GM21786 (cell line): ENCODE measurements around the gene MRPL16.
"Not testable (repeated sequence)": the region's sequence is repeated elsewhere in the genome, so short reads cannot be mapped to it uniquely, and the experiment has no call there.

Experiments used
- ATAC-seq: cut with Tn5 transposase; IDR thresholded peaks from one replicate; pipeline ENCODE4 v1.9.1; 2021; ENCODE audit not compliant: unreplicated experiment

Gene MRPL16

DNA sequence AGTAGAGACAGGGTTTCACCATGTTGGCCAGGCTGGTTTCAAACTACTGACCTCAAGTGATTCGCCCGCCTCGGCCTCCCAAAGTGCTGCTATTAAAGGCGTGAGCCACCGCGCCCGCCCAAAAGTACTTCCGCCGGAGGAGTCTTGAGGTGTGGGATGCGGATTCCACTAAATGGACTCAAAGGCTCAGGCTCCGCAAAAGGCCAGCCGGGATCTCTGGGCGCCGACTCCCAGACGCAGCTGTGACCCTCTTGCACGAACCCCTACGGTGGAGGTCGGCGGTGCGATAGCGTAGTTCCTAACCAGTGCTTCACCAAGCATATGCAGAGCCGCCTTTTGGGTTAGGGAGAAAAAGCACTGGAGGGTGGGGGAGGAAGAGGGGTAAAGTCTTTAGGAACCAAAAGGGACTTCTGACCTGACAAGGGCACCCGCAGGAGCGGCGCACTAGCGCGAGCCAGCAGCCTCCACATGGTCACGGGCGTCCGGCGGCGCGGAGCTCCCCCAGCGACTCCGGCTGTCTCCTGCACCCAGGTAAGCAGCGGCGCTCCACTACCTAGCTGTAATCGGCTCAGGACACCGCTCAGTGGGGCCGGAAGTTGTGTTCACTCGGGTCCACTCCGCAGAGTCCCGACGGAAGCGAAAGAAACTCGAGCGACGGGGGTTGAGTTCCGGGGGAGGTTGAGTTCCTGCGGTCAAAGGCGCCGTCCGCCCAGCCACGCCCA lies at the start of gene MRPL16:
Gene MRPL16 (minus strand): TSS at position 590 of the 722 bp plus-strand sequence. CDS start 120 bp downstream, at position 470.
- peak; percentile 94 for ATAC-seq

DNA sequence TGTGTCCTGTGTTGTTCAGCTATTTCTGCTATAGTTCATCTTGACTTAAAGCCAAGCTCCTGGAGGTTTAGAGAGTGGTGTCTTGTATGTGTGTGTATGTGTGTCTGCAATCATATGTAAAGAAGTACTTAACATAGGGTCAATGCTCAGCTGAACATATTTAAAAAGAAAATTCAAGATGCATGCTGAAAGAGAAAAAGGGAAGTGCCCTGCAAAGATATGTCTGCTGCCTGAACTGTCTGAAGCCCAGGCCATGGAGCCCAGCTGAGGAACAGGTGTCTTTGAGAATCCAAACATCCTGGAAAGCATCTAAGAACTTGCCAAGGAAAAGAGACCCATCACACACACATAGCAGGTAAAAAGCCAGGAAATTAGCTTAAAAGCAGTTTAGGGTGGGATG lies 49.1 kb upstream of the MRPL16 start:
- ATAC-seq = no peak

DNA sequence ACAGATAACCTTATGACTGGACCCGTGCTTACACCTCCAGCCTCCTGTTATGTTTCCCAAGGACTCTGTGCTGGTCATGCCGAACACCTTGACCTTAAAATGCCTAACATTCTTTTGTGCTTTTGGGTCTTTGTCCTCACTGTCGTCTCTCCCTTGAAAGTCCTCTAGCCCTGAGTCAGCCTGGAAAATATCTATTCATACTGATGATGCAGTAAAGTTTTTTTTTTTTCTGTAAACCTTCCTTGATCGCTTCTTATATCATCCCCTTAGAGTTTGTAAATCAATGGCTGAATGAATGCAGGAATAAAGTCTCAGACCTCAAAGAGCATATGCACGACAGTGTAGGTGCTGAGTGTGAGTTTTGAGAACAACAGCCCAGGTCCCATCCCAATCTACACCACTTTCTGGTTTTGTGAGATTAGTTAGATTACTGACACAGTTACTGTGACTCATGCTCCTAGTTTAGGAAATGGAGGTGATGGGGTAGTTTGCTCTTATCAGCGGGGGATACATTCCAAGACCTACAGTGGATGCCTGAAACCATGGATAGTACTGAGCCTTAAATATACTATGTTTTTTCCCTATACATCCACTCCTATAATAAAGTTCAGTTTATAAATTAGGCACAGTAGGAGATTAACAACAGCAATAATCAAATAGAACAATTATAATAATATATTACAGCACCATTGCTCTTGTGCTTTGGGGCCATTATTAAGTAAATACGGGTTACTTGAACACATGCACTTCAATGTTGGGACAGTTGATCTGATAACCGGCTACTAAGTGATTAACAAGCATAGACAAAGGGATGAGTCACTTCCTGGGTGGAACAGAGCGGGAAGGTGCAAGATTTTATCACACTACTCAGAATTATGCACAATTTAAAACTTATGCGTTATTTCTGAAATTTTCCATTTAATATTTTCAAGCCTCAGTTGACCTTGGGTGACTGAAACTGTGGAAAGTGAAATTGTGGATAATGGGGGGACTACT lies 47.2 kb upstream of the MRPL16 start:
- ATAC-seq = no peak

DNA sequence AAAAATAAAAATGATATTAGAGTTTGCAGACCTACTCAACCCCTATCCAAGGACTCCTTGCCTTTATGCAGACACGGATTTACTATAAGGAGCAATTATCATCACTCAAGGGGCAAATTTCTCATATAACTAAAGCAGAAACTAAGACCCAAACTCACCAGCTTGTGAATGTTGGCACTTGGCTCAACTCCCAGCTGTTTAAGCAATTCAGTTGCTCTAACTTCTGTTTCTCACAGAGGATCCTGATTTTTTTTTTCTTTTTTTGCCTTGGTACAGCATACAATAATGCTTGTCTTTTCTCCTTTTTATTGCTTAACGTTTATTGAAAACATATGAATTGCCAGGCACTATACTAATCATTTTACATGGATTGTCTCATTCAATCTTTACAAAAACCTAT lies 44.3 kb upstream of the MRPL16 start:
- ATAC-seq = no peak

DNA sequence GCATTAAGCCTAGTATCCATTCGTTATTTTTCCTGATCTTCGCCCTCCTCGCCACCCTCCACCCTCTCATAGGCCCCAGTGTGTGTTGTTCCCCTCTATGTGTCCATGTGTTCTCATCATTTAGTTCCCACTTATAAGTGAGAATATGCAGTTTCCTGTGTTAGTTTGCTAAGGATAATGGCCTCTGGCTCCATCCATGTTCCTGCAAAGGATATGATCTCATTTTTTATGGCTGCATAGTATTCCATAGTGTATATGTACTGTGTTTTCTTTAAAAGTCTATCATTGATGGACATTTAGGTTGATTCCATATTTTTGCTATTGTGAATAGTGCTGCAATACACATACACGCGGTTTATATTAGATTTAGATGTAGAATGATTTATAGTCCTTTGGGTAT lies 40.8 kb upstream of the MRPL16 start:
- not testable (repeated sequence) for ATAC-seq

DNA sequence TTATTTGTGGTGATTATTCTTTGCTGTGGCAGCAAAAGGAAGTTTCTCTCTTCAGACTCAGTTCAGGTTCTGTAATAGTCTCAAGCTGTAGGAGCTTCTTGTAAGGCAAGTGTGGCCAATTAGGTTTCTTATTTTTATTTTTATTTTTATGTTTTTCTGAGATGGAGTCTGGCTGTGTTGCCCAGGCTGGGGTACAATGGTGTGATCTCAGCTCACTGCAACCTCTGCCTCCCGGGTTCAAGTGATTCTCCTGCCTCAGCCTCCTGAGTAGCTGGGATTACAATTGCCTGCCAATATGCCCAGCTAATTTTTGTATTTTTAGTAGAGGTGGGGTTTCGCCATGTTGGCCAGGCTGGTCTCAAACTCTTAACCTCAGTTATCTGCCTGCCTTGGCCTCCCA lies 39.0 kb upstream of the MRPL16 start:
- ATAC-seq = not testable (repeated sequence)

DNA sequence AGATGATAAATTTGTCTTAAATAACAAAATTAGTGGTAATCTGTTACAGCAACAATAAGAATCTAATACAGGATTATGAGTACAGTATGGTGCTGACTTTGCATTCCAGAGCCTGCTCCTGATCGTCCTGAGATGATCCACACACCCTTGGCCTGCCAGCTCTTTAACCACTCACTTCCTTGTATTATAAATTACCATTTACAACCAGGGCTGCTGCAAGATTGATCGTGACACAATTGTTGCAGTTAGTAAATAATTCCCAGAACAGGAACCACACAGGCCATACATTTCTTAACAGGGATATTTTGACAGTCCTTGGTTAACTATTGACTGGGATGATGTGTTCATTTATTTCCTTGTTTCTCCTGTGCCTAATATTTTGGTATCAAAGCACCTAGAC lies 38.6 kb upstream of the MRPL16 start:
- ATAC-seq = no peak

DNA sequence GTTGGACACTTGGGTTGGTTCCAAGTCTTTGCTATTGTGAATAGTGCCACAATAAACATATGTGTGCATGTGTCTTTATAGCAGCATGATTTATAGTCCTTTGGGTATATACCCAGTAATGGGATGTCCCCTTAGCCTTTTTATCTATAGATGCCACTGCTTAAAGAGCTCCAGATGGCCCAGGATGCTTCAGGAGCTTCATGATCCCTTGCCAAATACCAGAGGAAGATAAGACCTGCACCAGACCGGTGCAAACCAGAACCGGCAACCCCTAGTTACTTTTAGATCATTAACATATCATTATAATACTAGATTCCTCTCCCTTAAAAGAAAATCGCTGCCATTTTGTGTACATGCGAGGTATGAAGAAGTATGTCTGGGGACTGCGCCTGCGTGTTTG lies 37.9 kb upstream of the MRPL16 start:
- not testable (repeated sequence) for ATAC-seq

DNA sequence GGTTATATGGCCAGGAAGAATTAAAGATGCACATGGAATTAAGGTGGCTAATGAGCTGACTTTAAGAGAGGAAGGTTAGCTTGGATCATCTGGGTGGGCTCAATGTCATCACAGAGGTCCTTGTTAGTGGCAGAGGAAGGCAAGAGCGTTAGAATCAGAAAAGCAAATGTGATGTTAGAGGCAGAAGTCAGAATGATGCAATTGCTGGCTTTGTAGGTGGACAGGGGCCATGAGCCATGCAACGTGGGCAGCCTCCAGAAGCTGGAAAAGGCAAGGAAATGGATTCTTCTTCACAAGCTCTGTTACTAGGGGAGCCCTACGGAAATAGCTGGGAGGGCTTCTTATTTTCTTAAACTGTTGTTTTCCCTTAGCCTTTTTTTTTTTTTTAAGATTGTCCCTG lies 37.0 kb upstream of the MRPL16 start:
- no peak for ATAC-seq

DNA sequence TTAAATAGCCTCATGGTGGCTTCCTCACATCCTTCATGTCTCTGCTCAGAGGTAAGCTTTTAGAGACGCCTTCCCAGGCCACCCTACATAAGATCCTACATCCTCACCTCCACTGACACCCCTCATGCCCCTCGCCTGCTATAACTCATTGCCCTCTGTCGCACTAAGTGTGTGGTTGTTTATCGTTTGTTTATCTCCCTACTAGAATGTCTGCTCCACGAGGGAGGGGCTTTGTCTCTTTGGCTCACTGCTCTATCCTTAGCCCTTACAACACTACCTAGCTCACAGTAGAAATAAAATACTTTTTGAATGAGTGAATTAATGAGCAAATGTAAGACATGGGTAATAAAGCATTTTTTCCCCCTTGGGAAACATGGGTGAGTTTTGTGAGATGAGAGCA lies 36.0 kb upstream of the MRPL16 start:
- no peak for ATAC-seq

DNA sequence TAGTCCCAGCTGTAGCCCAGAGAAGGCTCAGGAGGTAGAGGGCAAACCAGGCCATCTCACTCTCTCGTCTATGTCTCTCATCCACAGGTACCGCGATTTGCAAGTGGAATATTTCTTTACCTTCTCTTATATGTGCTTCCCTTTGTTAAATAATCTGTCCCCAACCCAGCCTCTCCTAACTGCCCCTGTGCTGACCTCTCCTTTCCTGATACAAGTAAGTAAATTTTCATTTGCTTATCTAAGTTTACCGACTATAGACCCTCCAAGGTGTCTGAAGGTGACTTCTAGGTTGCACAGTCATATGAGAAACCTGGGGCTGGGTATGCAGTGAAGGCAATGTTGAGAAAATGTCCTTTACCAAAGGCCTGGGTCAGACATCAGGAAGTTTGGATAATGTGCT lies 34.8 kb upstream of the MRPL16 start, which contains the start of gene CBLIF:
Gene CBLIF (minus strand): TSS at position 101 of the 400 bp plus-strand sequence. CDS start 46 bp downstream, at position 55.
- ATAC-seq = no peak

DNA sequence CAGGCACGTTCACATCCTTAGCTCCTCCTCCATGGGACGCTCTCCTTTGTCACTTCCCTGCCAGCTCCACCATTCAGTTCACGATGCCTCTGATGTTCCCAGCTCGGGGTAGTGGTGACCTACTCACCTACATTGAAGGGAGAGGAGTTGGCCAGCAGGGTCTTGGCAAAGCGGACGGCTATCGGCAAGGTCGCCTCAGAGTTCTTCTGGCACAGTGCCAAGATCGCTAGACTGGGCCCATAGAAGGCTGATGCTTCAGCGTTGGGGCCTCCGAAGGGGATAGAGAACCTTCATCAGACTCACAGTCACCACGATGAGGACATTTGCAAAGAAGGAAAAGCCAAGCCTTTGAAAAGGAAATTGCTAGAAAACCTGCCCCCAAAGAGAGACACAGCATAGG lies 31.7 kb upstream of the MRPL16 start:
- no peak for ATAC-seq

DNA sequence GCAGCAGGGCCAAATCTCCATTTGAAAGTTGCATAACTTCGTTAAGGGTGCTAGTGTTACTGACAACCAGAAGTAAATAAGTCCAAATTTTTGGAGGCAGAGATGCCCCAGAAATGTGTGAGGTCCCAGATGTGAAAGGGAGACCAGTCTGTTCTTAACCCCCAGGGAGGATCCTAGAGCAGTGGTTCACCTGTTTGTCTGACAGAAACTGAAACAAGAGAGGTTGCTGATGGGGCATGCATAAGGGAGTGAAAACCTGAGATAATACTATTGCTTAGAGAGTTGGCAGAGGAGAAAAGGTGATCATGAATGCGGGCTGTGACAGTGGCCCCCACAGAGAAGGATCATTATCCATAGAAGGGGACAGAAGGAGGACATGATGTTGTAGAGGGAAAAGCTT lies 30.9 kb upstream of the MRPL16 start:
- no peak for ATAC-seq

DNA sequence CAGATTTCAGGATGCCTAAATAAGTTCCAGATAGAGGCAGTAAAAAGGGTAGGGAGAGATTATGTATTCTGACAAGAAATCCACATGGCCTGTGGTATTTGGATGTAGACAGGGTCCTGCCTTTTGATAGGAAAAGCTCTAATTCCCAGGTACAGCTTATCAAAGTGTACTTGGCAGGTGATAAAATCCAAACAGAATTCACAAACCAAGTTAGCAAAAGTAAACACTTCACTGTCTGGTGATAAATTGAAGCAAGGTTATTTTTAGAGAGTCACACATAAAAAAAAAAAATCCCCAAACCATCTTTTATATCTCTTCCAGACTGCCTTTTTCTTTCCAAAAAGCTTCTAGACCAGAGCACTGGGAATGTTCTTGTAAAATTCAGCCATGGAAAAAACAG lies 29.0 kb upstream of the MRPL16 start:
- no peak for ATAC-seq

DNA sequence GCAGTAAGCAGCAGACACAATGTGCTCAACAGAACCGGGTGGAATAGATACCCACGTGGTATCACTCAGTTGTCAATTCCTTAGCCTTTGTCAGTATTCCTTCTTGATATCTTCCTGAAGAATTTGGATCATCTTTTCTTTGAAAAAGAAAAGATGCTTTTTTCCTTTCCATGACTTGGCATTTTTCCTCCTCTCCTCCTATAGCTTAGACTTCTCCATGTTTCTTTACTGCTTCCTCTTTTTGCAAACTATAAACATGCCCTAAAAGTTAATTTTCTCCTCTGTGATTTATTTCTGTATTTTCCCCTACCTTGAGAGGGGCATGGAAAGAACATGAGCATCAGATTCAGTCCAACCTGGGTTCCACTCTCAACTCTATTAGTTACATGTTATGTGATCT lies 23.0 kb upstream of the MRPL16 start:
- no peak for ATAC-seq

DNA sequence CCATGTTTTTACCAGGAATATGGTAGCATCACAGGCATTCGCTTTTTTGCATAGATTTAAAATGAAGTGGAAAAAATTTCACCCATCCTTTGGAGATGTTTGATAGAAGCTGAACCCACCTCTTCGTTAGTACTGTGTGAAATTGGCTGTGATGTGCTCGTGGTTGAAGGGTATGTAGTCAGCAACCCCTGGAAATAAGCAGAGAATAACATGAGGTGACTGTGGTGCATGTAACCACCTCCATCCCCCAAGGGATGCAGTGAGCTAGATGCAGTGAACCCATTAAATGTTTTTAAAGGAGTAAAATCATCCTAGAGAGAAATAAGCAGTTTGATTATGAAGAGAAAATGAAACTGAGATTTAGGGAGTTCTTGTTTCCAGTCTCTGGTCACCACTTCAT lies 18.8 kb upstream of the MRPL16 start:
- no peak for ATAC-seq

DNA sequence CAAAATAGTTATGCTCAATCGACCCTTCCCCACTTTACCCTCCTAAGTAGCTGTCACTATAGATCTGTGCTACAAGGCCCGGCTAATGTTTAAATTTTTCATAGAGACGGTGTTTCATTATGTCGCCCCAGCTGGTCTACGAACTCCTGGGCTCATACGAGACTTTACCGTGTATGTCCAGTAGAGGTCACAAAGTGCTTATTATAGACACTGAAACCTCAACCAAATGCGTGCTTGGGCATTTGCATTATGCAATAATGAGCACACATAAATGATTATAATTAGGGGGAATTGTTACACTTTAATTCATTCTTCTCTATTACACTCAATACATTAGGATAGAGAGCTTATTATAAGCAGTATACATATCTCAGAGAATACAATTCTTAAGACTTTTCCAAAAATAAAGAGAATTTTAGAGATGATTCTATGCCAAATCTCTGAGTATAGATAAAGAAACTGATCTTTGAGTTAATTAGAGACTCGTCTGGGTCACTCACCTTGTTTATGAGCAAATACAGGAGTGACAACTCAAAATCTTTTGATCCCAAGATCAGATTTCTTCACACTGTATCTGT lies 12.5 kb upstream of the MRPL16 start:
- ATAC-seq = peak; percentile 87

DNA sequence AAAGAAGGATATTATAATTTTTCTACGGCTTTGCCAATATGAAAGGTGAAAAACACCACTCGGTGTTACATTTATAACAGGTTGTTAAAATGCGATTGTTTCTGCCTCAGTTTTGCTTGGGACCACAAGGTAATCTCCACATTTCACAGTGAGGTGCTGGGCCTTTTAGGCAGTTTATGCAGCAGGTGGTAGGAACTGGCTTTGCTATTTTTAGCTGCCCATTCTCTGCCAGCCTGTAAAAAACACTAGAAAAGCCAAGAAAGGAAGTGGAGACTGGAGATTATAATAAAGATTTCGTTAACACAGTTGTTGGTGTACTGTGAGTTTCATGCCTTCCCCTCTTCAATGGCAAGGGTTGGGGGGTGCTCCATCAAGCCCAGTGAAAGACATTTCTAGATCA lies 8.0 kb upstream of the MRPL16 start:
- ATAC-seq = no peak

DNA sequence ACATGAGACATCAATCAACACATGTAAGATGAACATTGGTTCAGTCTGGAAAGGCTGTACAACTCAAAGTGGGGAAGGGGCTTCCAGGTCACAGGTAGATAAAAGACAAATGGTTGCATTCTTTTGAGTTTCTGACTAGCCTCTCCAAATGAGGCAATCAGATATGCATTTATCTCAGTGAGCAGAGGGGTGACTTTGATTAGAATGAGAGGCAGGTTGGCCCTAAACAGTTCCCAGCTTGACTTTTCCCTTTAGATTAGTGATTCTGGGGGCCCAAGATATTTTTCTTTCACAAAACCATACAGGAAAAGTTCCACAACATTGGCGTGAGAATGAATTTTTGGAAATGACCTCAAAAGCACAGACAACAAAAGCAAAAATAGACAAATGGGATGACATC lies 5.9 kb upstream of the MRPL16 start:
- not testable (repeated sequence) for ATAC-seq

DNA sequence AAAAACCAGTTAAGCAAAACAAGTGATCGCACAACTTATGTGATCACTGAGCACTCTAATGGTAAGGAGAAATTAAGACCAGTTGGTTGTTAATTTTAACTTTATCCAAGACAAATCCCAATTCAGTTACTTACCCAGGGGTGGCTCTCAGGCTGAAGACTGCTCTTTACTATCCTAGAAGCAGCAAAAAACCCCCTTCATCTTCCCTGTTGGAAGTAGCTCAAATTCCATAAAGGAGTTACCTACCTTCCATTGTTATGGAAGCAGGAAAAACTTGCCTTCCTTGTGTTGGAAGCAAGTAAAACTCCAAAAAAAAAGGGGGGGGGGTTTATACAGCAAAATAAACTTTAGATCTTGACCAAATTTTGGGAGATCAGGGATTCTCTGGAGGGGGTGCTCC lies 5.2 kb upstream of the MRPL16 start:
- no peak for ATAC-seq

DNA sequence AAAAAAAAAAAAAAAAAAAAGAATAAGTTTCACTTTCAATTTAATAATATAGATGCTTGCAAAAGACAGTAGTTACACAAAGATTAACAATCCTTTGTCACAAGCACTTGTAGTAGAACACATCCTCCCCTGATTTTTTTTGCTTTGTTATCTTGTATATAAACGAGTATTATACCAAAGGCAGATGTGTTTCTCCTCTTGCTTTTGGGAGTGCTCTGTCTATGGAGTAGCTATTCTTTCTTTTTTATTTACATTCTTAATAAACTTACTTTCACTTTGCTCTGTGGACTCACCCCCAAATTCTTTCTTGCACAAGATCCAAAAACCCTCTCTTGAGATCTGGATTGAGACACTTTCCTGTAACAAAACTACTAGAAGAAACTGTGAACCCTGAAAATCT lies 3.4 kb upstream of the MRPL16 start:
- ATAC-seq = no peak

DNA sequence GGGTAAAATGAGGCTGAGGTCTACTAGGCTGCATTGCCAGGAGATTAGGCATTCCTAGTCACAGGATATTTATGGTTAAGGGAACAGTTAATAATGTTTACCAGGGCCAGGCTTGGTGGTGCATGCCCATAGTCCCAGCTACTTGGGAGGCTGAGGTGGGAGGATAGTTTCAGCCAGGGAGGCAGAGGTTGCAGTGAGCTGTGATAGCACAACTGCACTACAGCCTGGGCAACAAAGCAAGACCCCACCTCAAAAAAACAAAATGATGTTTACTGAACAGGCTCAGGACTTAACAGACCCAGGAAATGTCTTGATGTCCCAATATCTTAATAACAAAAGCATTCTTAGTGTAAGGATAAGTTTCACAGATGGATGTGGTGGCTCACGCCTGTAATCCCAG lies 2.8 kb upstream of the MRPL16 start:
- no peak for ATAC-seq
